Omental fat pad (tissue), 4 donors: ENCODE data around the gene GAS7. TPM values are rescaled to one million over a fixed set of nuclear protein-coding genes. Genes with fewer than 3 reads are reported as not detected.

Source experiments
- ATAC-seq: fragments of 150-250 bp; one replicate; pipeline ENCODE4 v1.9.1; 2016; ENCODE audit warnings: mild to moderate bottlenecking, moderate library complexity; ENCODE audit not compliant: low FRiP score
- DNase-seq: peaks from one replicate; pipeline ENCODE4 v3.0.0-alpha.2; 2019; ENCODE audit warnings: low spot score
- CTCF ChIP-seq, 3 donors: fragments of 450-650 bp; IDR thresholded peaks; one replicate each; pipeline ENCODE4 v1.5.1; 2016 to 2017; ENCODE audit warnings: antibody characterized with exemption in 3 of 3, mild to moderate bottlenecking in 3 of 3, moderate library complexity in 2 of 3
- total RNA-seq, 4 donors: library from RNA; depleted of rRNA; stranded (reverse); fragments of >200 nt; gene quantifications; one replicate each; pipeline ENCODE4 v1.1.0, GENCODE V29; 2016

GAS7 gene
- total RNA-seq, 4 donors from 2014 or later, result 36.4 to 148 (median 52.7) TPM

- ATAC-seq, result no peak
- no peak for DNase-seq
- no peak for TF ChIP-seq CTCF (IDR thresholded peaks at IDR 0.05)
Observed at GRCh38 chr17:10233161-10233560, 34.8 kb upstream of the GAS7 start.

- TF ChIP-seq CTCF (IDR thresholded peaks at IDR 0.05), result no peak
- DNase-seq (no peak), ATAC-seq (no peak)
Observed at GRCh38 chr17:10229181-10229580, 30.8 kb upstream of the GAS7 start.

GRCh38 chr17:10226930-10227695 is 28.7 kb upstream of the GAS7 start:
- TF ChIP-seq CTCF (IDR thresholded peaks at IDR 0.05), result peak in 1 of 3 donors; percentile 21
- DNase-seq, result peak; percentile 62
- ATAC-seq, result peak; percentile 26

- DNase-seq (no peak), ATAC-seq (peak; percentile 72)
- TF ChIP-seq CTCF (IDR thresholded peaks at IDR 0.05), result no peak
Observed at GRCh38 chr17:10224582-10225195, 26.3 kb upstream of the GAS7 start.

- no peak for DNase-seq
- TF ChIP-seq CTCF (IDR thresholded peaks at IDR 0.05), result no peak
- no peak for ATAC-seq
Observed at GRCh38 chr17:10219193-10219592, 20.8 kb upstream of the GAS7 start.

- DNase-seq (no peak), ATAC-seq (no peak)
- no peak for TF ChIP-seq CTCF (IDR thresholded peaks at IDR 0.05)
Observed at GRCh38 chr17:10217916-10218315, 19.5 kb upstream of the GAS7 start.
